ENCODE measurements around the gene APOL1. TPM values are rescaled to one million over a fixed set of nuclear protein-coding genes. Genes with fewer than 3 reads are reported as not detected.

Gene APOL1
- total and polyA plus RNA-seq, 9 of the 15 experiments (the other 6 are each of a cell fraction or from before 2014, with no cell fraction given): 2.5 to 9.7 (median 5.6) TPM

DNA sequence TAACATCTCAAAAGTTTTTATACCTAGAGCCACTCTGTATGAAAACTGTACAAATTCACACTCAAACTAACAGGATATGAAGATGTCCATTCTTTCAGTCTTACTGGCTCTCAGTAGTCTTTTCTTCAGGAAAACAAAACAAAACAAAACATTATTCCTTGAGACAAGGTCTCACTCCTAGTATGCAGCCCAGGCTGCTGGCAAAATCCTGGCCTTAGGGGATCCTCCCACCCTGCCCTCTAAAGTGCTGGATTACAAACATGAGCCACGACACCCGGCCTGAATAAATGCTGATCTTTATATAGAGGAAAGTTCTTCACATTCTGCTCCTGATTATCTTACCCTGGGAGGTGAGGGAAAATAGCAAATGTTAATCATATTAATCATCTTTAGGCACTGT, 18.7 kb upstream of the APOL1 start:
- no peaks in the 10 kb centered on the region for H3K27me3 ChIP-seq (ENCODE audit: control insufficient read depth in 2 of 2, insufficient read depth in 2 of 2, low read length in 2 of 2)
- no TSS peak for BruUV-seq (replicated peaks)
- no peak overlapping the region for H3K4me3 ChIP-seq
- intact Hi-C loops (cut with micrococcal nuclease): no loop called here
- H3K4me2 ChIP-seq (ENCODE audit: insufficient read depth, low read length): no peak overlapping the region
- ATAC-seq: no peak
- H3K4me1 ChIP-seq (replicated peaks in 1 of 2; ENCODE audit: control insufficient read depth in 2 of 2, insufficient read depth in 2 of 2, low read length in 2 of 2): peaks cover 0 to 13% of the 10 kb centered on the region in 2 experiments; a peak in 2 of 5 replicates
- no peaks in the 10 kb centered on the region for H3K9me1 ChIP-seq (ENCODE audit: control insufficient read depth, insufficient read depth, low read length)
- H3K79me2 ChIP-seq (ENCODE audit: control insufficient read depth, insufficient read depth, low read length): peaks cover 22% of the 10 kb centered on the region
- CTCF ChIA-PET (ENCODE audit: low intra/inter-chr PET ratio): no interaction called here
- no peaks in the 10 kb centered on the region for H3K9me3 ChIP-seq (replicated peaks; ENCODE audit: control insufficient read depth, insufficient read depth, low read depth, low read length)
- H4K20me1 ChIP-seq (replicated peaks; ENCODE audit: control insufficient read depth, insufficient read depth, low read length): no peaks in the 10 kb centered on the region
- POLR2A ChIA-PET: no interaction called here
- no peak for FAIRE-seq
- in situ Hi-C loops (cut with MboI): no loop called here
- peaks cover 14% of the 10 kb centered on the region; the same call in 2 of the 3 replicates for H3K36me3 ChIP-seq (ENCODE audit: control insufficient read depth, insufficient read depth, low read length)
- no peak overlapping the region for H2AFZ ChIP-seq (ENCODE audit: low read depth, low read length)
- H3K9ac ChIP-seq (ENCODE audit: insufficient read depth in 1 of 2, low read depth in 2 of 2, low read length in 2 of 2): no peak overlapping the region
- DNase-seq (ENCODE audit: extremely low read depth in 1 of 4, low spot score in 3 of 4): no peak
- H3K27ac ChIP-seq (ENCODE audit: extremely low read depth, low read depth, low read length): no peak overlapping the region
- WGBS (ENCODE audit: insufficient coverage, low coverage, missing lambda C conversion rate): 65% methylated on average over 2 of the region's 2 CpGs
- TF ChIP-seq RB1 (IDR thresholded peaks at IDR 0.05; ENCODE audit: low read depth): no peak
- TF ChIP-seq, protein P1, sequence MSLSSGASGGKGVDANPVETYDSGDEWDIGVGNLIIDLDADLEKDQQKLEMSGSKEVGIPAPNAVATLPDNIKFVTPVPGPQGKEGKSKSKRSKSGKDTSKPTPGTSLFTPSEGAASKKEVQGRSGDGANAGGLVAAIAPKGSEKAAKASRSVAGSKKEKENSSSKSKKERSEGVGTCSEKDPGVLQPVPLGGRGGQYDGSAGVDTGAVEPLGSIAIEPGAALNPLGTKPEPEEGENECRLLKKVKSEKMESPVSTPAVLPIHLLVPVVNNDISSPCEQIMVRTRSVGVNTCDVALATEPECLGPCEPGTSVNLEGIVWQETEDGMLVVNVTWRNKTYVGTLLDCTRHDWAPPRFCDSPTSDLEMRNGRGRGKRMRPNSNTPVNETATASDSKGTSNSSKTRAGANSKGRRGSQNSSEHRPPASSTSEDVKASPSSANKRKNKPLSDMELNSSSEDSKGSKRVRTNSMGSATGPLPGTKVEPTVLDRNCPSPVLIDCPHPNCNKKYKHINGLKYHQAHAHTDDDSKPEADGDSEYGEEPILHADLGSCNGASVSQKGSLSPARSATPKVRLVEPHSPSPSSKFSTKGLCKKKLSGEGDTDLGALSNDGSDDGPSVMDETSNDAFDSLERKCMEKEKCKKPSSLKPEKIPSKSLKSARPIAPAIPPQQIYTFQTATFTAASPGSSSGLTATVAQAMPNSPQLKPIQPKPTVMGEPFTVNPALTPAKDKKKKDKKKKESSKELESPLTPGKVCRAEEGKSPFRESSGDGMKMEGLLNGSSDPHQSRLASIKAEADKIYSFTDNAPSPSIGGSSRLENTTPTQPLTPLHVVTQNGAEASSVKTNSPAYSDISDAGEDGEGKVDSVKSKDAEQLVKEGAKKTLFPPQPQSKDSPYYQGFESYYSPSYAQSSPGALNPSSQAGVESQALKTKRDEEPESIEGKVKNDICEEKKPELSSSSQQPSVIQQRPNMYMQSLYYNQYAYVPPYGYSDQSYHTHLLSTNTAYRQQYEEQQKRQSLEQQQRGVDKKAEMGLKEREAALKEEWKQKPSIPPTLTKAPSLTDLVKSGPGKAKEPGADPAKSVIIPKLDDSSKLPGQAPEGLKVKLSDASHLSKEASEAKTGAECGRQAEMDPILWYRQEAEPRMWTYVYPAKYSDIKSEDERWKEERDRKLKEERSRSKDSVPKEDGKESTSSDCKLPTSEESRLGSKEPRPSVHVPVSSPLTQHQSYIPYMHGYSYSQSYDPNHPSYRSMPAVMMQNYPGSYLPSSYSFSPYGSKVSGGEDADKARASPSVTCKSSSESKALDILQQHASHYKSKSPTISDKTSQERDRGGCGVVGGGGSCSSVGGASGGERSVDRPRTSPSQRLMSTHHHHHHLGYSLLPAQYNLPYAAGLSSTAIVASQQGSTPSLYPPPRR (CRISPR knock-in tag; IDR thresholded peaks at IDR 0.05; ENCODE audit: borderline replicate concordance): no peak
- TF ChIP-seq, protein P2, sequence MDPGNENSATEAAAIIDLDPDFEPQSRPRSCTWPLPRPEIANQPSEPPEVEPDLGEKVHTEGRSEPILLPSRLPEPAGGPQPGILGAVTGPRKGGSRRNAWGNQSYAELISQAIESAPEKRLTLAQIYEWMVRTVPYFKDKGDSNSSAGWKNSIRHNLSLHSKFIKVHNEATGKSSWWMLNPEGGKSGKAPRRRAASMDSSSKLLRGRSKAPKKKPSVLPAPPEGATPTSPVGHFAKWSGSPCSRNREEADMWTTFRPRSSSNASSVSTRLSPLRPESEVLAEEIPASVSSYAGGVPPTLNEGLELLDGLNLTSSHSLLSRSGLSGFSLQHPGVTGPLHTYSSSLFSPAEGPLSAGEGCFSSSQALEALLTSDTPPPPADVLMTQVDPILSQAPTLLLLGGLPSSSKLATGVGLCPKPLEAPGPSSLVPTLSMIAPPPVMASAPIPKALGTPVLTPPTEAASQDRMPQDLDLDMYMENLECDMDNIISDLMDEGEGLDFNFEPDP (CRISPR knock-in tag; IDR thresholded peaks at IDR 0.05): no peak
- TF ChIP-seq, protein P3, sequence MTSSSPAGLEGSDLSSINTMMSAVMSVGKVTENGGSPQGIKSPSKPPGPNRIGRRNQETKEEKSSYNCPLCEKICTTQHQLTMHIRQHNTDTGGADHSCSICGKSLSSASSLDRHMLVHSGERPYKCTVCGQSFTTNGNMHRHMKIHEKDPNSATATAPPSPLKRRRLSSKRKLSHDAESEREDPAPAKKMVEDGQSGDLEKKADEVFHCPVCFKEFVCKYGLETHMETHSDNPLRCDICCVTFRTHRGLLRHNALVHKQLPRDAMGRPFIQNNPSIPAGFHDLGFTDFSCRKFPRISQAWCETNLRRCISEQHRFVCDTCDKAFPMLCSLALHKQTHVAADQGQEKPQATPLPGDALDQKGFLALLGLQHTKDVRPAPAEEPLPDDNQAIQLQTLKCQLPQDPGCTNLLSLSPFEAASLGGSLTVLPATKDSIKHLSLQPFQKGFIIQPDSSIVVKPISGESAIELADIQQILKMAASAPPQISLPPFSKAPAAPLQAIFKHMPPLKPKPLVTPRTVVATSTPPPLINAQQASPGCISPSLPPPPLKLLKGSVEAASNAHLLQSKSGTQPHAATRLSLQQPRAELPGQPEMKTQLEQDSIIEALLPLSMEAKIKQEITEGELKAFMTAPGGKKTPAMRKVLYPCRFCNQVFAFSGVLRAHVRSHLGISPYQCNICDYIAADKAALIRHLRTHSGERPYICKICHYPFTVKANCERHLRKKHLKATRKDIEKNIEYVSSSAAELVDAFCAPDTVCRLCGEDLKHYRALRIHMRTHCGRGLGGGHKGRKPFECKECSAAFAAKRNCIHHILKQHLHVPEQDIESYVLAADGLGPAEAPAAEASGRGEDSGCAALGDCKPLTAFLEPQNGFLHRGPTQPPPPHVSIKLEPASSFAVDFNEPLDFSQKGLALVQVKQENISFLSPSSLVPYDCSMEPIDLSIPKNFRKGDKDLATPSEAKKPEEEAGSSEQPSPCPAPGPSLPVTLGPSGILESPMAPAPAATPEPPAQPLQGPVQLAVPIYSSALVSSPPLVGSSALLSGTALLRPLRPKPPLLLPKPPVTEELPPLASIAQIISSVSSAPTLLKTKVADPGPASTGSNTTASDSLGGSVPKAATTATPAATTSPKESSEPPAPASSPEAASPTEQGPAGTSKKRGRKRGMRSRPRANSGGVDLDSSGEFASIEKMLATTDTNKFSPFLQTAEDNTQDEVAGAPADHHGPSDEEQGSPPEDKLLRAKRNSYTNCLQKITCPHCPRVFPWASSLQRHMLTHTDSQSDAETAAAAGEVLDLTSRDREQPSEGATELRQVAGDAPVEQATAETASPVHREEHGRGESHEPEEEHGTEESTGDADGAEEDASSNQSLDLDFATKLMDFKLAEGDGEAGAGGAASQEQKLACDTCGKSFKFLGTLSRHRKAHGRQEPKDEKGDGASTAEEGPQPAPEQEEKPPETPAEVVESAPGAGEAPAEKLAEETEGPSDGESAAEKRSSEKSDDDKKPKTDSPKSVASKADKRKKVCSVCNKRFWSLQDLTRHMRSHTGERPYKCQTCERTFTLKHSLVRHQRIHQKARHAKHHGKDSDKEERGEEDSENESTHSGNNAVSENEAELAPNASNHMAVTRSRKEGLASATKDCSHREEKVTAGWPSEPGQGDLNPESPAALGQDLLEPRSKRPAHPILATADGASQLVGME (CRISPR knock-in tag; IDR thresholded peaks at IDR 0.05): no peak
- TF ChIP-seq ETV1 (tag; conservative IDR thresholded peaks at IDR 0.05; ENCODE audit: low read depth): no peak
- no peak for TF ChIP-seq ZNF239 (CRISPR knock-in tag; IDR thresholded peaks at IDR 0.05)
- TF ChIP-seq, protein P4, sequence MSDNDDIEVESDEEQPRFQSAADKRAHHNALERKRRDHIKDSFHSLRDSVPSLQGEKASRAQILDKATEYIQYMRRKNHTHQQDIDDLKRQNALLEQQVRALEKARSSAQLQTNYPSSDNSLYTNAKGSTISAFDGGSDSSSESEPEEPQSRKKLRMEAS (CRISPR knock-in tag; IDR thresholded peaks at IDR 0.05): no peak
- TF ChIP-seq FOS (IDR thresholded peaks at IDR 0.05; ENCODE audit: extremely low read depth, insufficient read length): no peak
- no peak for TF ChIP-seq FOXM1 (IDR thresholded peaks at IDR 0.05; ENCODE audit: low read depth)
- no peak for TF ChIP-seq FOXM1 (CRISPR knock-in tag; IDR thresholded peaks at IDR 0.05; ENCODE audit: low read depth)

All from K562 (cell line).